Esophagus muscularis mucosa (tissue), 4 donors: ENCODE measurements around the gene ARHGAP15. TPM values are rescaled to one million over a fixed set of nuclear protein-coding genes. Genes with fewer than 3 reads are reported as not detected.

ENCODE experiments used
- DNase-seq: peaks from one replicate; pipeline ENCODE4 v3.0.0-alpha.2; 2017; ENCODE audit errors: extremely low spot score
- H3K27ac ChIP-seq, 4 donors: fragments of 200-600 bp; sonication (generic); replicated peaks in 1 of 4; 1 replicate in 3 of 4; 2 replicates in 1 of 4; pipeline ENCODE4 v1.5.1; 2016 to 2019; ENCODE audit warnings: mild to moderate bottlenecking in 1 of 4
- H3K27me3 ChIP-seq, 4 donors: fragments of 200-600 bp; sonication (generic); one replicate each; pipeline versions ENCODE4 v1.5.1 to v1.6.0; 2016 to 2019
- H3K36me3 ChIP-seq, 4 donors: fragments of 200-600 bp; sonication (generic); one replicate each; pipeline ENCODE4 v1.5.1; 2016 to 2019
- H3K4me1 ChIP-seq, 4 donors: fragments of 200-600 bp; sonication (generic); one replicate each; pipeline ENCODE4 v1.5.1; 2016 to 2019
- H3K4me3 ChIP-seq, 4 donors: fragments of 200-600 bp; sonication (generic); 1 replicate in 2 of 4; 2 replicates in 2 of 4; pipeline ENCODE4 v1.5.1; 2016 to 2019; ENCODE audit warnings: mild to moderate bottlenecking in 4 of 4, moderate library complexity in 1 of 4
- H3K9me3 ChIP-seq, 4 donors: fragments of 200-600 bp; sonication (generic); 1 replicate in 3 of 4; 2 replicates in 1 of 4; pipeline ENCODE4 v1.5.1; 2016 to 2019
- CTCF ChIP-seq, 3 experiments: fragments of 200-600 bp in 2 of 3; fragments of 450-650 bp in 1 of 3; sonication (generic) in 2 of 3; IDR thresholded peaks; one replicate each; pipeline ENCODE4 v1.5.1; 2017 to 2019; ENCODE audit warnings: antibody characterized with exemption in 3 of 3, mild to moderate bottlenecking in 2 of 3, moderate library complexity in 1 of 3
- EP300 ChIP-seq: sonication (generic); formaldehyde crosslinking; IDR thresholded peaks from one replicate; pipeline ENCODE4 v1.6.1; 2017; ENCODE audit warnings: antibody characterized with exemption
- POLR2A ChIP-seq: fragments of 450-650 bp; IDR thresholded peaks from one replicate; pipeline ENCODE4 v1.6.1; 2017; ENCODE audit warnings: antibody characterized with exemption, moderate library complexity, mild to moderate bottlenecking, low read depth
- POLR2AphosphoS5 ChIP-seq, 2 donors: sonication (generic); formaldehyde crosslinking; IDR thresholded peaks; one replicate each; pipeline ENCODE4 v1.6.1; 2017; ENCODE audit warnings: antibody characterized with exemption in 2 of 2
- WGBS: methylation state at CpG from one replicate; pipeline ENCODE4 v1.1.5; 2018; 5-methylcytosine and 5-hydroxymethylcytosine counted together
- intact Hi-C: fragments of 100-400 bp; cut with DNase I; formaldehyde crosslinking; loops from one replicate; pipeline ENCODE4 v1.15.1; 2023
- total RNA-seq, 4 donors: library from RNA; depleted of rRNA; stranded (reverse); fragments of >200 nt; gene quantifications; one replicate each; pipeline versions ENCODE4 v1.1.0 to v1.2.1, GENCODE V29; 2016

Gene ARHGAP15
- total RNA-seq, 4 donors from 2014 or later: 5.4 to 13.3 (median 7.1) TPM

DNA sequence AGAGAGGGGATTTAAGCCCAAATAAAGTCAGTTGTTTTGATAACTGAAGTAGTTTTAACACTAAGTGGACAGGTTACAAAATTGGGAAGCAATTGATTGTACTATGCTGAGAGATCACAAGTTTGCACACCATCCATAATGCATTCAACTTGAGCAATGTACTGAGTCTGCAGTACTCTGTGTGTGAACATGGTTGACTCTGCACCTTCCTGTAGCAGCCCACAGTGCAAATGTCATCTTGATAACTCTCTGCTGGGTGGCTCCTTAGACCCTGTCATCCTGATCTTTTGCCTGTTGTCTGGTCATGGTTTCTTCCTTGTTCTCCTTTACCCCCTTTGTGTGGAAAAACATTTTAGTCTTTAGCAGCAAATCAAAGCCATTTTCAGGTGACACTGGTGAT lies 168.0 kb downstream of the ARHGAP15 start:
- intact Hi-C loops: no loop called here
- no peak overlapping the region for H3K27ac ChIP-seq
- H3K4me3 ChIP-seq: no peak overlapping the region
- no peak for DNase-seq
- H3K27me3 ChIP-seq: no peaks in the 10 kb centered on the region
- no peaks in the 10 kb centered on the region for H3K4me1 ChIP-seq
- TF ChIP-seq CTCF (IDR thresholded peaks at IDR 0.05) (no peak), EP300 (no peak), POLR2A (no peak), POLR2AphosphoS5 (IDR thresholded peaks at IDR 0.05) (no peak)
- H3K36me3 ChIP-seq: no peaks in the 10 kb centered on the region
- H3K9me3 ChIP-seq: no peaks in the 10 kb centered on the region

GRCh38 chr2:143300536-143300935 lies 171.3 kb downstream of the ARHGAP15 start:
- Histone ChIP-seq H3K9me3 (no peaks in the 10 kb centered on the region), H3K27ac (no peak overlapping the region), H3K4me3 (no peak overlapping the region), H3K36me3 (no peaks in the 10 kb centered on the region), H3K4me1 (no peaks in the 10 kb centered on the region), H3K27me3 (no peaks in the 10 kb centered on the region)
- intact Hi-C loops: no loop called here
- TF ChIP-seq POLR2AphosphoS5 (IDR thresholded peaks at IDR 0.05): no peak
- no peak for TF ChIP-seq CTCF (IDR thresholded peaks at IDR 0.05)
- TF ChIP-seq POLR2A: no peak
- no peak for TF ChIP-seq EP300
- DNase-seq: no peak

GRCh38 chr2:143311426-143311825 lies 182.2 kb downstream of the ARHGAP15 start:
- no peaks in the 10 kb centered on the region for H3K36me3 ChIP-seq
- TF ChIP-seq CTCF (IDR thresholded peaks at IDR 0.05): no peak
- TF ChIP-seq POLR2A: no peak
- TF ChIP-seq EP300: no peak
- TF ChIP-seq POLR2AphosphoS5 (IDR thresholded peaks at IDR 0.05): no peak
- no peak for DNase-seq
- no peaks in the 10 kb centered on the region for H3K4me1 ChIP-seq
- no peak overlapping the region for H3K4me3 ChIP-seq
- intact Hi-C loops: no loop called here
- H3K27me3 ChIP-seq: no peaks in the 10 kb centered on the region
- H3K27ac ChIP-seq: no peak overlapping the region
- 71% methylated on average over 2 of the region's 2 CpGs for WGBS
- no peaks in the 10 kb centered on the region for H3K9me3 ChIP-seq

GRCh38 chr2:143312441-143312840 lies 183.2 kb downstream of the ARHGAP15 start:
- no peak overlapping the region for H3K27ac ChIP-seq
- H3K36me3 ChIP-seq: no peaks in the 10 kb centered on the region
- H3K4me1 ChIP-seq: no peaks in the 10 kb centered on the region
- TF ChIP-seq POLR2A (no peak), CTCF (IDR thresholded peaks at IDR 0.05) (no peak), POLR2AphosphoS5 (IDR thresholded peaks at IDR 0.05) (no peak), EP300 (no peak)
- H3K4me3 ChIP-seq: no peak overlapping the region
- no peaks in the 10 kb centered on the region for H3K9me3 ChIP-seq
- intact Hi-C loops: no loop called here
- no peak for DNase-seq
- no peaks in the 10 kb centered on the region for H3K27me3 ChIP-seq
- WGBS: 79% methylated on average over 4 of the region's 4 CpGs

DNA sequence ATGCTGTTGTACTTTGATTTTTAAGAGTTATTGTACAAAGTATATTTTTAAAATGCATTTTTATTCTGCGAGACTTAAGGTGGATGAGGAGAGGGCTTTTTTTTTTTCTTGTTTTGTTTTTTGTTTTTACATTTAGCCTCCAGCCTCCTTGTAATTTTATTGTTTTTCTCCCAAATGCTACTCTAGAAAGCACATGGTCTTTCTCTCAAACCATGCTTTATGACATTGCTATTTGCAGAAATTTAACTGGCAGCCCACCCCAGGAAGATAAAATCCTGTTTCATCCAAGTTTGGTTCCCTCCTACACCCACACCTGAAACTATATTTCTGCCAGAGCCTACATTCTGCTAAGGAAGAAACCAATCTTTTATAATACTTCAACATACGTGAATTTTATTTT lies 184.6 kb downstream of the ARHGAP15 start:
- no peaks in the 10 kb centered on the region for H3K36me3 ChIP-seq
- no peaks in the 10 kb centered on the region for H3K4me1 ChIP-seq
- intact Hi-C loops: no loop called here
- TF ChIP-seq CTCF (IDR thresholded peaks at IDR 0.05) (no peak), POLR2AphosphoS5 (IDR thresholded peaks at IDR 0.05) (no peak)
- WGBS: 92% methylated on average over 2 of the region's 2 CpGs
- no peaks in the 10 kb centered on the region for H3K9me3 ChIP-seq
- no peak for DNase-seq
- no peak overlapping the region for H3K4me3 ChIP-seq
- H3K27ac ChIP-seq: no peak overlapping the region
- no peaks in the 10 kb centered on the region for H3K27me3 ChIP-seq
